ENCODE results near the gene POU2AF1.

The POU2AF1 gene

DNA sequence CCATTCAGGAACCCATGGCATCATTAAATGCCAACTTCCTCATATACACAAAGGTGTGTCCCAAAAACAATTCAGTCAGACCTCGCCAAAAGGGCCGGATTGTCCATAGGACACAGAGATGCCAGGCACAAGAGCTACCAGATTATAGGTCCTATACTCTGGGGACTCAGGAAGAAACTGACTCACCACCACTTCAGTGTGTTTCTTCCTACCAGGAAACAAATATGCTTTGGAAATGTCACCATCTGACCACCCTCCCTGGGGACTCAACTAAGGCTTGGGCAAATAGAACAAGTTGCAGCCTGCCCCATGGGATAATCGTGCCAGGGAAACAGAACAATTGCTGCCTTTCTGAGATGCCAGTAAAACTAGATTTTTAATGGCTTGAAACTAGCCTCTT, 69.0 kb downstream of the POU2AF1 start:
- DNase-seq = peak; percentile 52

DNA sequence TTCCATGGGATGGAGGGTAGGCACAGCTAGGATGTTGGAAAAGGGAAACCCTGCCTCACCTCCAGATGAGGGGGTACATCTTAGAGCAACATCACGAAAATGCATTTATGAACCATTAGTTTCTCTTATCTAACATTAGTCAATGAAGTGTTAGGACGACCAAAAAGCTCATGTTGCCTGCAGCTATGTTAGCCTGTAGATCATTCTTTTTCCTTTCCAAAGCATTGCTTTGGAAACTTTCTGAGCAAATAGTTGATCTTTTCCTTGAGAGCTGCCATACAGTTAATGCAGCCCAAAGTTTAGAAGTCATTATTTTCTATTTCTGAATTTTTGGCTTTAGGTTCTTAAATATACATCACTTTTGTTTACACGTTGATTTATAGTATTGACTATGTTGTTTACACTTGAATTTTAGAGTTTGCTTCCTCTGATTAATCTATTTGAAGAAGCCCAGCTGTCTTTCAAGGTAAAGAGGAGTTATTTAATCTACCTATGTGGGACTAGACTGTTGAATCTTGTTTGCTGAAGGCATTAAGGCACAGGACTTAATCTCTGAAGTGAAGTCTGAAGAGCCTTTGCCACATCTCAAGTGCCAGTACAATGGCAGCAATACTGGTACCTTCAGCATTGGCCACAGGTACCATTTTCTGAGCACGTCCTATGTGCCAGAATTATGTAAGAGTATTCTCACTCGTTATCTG, 69.7 kb downstream of the POU2AF1 start:
- DNase-seq = no peak

DNA sequence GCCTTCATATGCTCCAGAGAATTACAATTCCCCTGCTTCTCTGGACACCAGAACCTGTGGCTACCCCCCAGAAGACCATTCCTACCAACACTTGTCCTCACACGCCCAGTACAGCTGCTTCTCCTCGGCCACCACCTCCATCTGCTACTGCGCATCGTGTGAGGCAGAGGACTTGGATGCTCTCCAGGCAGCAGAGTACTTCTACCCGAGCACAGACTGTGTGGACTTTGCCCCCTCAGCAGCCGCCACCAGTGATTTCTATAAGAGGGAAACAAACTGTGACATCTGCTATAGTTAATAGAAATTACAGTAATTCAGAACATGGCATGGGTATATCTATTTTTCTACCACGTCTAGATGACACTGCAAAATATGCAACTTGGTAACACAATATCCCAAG, 70.9 kb downstream of the POU2AF1 start:
- DNase-seq = peak; percentile 21

DNA sequence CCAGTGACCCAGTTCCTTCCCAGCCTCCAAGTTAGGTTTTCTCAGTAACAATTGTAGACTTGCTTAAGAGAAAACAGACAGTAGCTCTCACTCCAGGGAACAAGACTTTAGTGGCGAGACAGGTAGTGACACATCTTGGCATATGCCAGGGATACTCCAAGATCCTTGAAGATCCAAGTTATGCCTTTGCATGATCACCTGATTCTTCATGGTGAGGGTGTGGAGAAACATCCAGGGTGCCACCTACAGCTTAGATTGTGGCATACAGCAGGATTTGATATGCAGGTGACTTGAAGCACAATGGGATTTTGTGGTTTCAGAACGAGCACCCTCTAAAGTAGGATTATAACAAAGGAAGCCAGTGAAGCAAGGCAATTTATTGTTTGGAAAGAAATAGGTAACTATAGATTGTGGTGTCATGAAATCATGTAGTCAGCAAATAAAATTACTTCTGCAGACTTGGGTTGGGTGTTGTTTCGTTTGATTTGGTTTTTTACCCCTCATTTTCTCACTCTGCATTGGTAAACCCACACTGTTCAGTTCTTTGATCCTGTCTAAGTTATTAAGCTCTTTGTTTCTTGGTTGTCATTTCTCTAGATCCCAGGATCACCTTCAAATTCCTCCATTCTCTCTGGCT, 71.5 kb downstream of the POU2AF1 start:
- DNase-seq = no peak

DNA sequence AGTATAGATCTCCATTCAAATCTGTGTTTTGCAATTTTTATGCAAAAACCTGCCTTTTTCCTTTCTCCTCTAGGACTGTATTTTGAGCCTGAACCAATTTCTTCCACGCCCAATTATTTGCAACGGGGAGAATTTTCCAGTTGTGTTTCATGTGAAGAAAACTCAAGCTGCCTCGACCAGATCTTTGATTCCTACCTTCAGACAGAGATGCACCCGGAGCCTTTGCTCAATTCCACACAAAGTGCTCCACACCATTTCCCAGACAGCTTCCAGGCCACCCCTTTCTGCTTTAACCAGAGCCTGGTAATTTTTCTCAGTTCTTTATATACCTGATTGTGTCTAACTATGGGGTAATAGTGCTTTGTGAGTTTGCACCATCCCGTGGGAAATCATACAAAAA, 72.8 kb downstream of the POU2AF1 start:
- no peak for DNase-seq

DNA sequence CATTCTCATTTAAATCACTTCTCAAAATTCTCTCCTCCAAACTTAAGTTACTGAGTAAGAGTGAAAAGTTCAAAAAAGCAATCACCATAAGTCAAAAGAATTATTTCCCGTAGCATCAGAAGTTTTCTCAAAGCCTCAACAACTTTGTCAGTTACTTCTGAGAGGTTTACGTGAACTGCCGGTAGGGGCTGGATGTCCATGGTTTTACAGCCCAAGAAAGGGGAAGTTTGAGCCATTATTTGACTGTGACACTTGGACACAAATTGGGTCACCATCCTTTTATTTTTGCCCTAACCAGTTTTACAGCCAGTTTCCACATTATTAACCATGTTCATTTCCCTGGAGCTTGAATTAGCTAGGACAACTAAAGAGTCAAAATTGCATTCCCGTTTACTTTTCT, 73.2 kb downstream of the POU2AF1 start:
- no peak for DNase-seq

DNA sequence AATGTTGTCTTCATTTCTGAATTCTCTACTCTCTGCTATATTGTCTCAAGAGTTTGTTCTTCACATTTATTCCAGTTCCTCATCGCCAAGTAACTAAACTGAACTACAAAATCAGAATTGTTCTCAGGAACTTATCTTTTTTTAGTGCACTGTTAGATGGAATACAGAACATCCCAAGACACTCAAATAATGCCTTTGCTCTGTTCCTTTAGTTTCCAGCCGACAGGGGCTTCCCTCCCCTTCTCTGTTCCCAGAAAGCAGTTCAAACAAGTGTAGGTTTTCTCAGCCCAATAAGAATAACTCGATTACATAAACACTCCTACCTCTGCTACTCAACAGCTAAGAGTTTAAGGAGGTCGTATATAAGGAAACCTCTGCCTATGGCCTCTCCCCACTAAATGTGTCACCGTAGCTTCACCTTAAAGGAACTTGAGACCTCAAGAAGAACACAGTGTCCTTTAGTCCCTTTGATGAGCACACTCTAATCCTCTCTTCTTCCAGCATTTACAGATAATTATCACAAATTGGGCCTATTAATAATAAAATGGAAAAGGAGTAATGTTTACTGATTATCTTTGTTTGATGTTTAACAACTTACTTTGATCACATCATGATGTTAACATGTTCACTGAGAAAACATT, 73.8 kb downstream of the POU2AF1 start:
- DNase-seq = no peak

DNA sequence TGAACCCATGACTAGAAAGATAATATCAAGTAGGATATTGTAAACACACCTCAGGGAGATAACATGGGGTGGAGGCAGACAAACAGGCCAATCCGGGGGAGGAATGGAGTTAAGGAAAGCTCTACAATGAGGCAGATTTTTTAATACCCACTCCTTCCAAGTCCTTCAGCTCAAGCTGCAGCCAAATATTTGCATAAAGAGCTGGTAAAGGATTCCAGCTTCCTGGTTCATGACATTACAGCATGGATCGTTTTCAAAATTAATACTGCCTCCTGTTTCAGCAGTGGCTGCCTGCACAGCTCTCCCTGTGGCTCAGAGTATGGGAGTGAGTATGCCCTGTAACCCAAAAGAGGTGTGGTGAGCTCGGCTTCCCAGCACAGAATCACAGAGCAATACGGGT, 75.6 kb downstream of the POU2AF1 start:
- no peak for DNase-seq

DNA sequence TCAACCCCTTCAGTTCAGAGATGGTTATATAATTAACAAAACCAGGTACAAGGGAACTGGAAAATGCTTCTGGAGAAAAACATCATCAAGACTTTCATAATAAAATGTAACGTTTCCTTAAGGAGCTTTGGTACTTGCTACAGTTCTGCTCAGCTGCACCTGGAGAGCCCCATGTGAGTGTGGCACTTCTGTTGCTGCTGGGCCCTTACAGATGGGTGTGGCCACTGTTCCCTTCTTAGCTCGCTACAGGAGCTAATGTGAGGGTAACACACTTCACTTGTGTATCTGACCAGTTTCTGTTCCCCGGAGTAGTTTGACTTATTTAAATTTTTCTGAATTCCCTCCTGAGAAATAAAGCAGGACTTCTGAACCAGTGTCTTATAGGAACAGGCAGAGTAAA, 76.8 kb downstream of the POU2AF1 start:
- DNase-seq = no peak
